Gastrocnemius medialis (tissue), 4 donors: ENCODE results near the gene HCN1.
"Not testable (repeated sequence)": the region's sequence is repeated elsewhere in the genome, so short reads cannot be mapped to it uniquely, and the experiment has no call there.

Source experiments
- POLR2A ChIP-seq, 2 donors: fragments of 450-650 bp; IDR thresholded peaks; one replicate each; pipeline ENCODE4 v1.6.1; 2017; ENCODE audit warnings: antibody characterized with exemption in 2 of 2, mild to moderate bottlenecking in 2 of 2, moderate library complexity in 2 of 2
- TF ChIP-seq, protein P1 (sequence below), 5 experiments: fragments of 450-650 bp in 3 of 5; fragments of 200-600 bp in 2 of 5; sonication (generic) in 2 of 5; IDR thresholded peaks in 4 of 5; conservative IDR thresholded peaks in 1 of 5; 1 replicate in 4 of 5; 2 replicates in 1 of 5; pipeline ENCODE4 v1.5.1; 2016 to 2019; ENCODE audit warnings: antibody characterized with exemption in 5 of 5, mild to moderate bottlenecking in 3 of 5, moderate library complexity in 3 of 5

DNA sequence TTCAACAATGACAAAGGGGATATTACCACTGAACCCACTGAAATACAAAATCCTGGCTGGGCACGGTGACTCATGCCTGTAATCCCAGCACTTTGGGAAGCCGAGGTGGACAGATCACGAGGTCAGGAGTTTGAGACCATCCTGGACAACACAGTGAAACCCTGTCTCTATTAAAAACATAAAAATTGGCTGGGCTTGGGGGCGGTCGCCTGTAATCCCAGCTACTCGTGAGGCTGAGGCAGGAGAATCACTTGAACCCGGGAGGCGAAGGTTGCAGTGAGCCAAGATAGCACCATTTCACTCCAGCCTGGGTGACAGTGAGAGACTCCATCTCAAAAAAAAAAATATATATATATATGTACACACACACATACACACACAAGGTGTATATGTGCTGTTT lies 324.8 kb downstream of the HCN1 start:
- TF ChIP-seq POLR2A (IDR thresholded peaks at IDR 0.05): not testable (repeated sequence)
- TF ChIP-seq, protein P1, sequence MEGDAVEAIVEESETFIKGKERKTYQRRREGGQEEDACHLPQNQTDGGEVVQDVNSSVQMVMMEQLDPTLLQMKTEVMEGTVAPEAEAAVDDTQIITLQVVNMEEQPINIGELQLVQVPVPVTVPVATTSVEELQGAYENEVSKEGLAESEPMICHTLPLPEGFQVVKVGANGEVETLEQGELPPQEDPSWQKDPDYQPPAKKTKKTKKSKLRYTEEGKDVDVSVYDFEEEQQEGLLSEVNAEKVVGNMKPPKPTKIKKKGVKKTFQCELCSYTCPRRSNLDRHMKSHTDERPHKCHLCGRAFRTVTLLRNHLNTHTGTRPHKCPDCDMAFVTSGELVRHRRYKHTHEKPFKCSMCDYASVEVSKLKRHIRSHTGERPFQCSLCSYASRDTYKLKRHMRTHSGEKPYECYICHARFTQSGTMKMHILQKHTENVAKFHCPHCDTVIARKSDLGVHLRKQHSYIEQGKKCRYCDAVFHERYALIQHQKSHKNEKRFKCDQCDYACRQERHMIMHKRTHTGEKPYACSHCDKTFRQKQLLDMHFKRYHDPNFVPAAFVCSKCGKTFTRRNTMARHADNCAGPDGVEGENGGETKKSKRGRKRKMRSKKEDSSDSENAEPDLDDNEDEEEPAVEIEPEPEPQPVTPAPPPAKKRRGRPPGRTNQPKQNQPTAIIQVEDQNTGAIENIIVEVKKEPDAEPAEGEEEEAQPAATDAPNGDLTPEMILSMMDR (IDR thresholded peaks at IDR 0.05 in 4 of 5, conservative IDR thresholded peaks at IDR 0.05 in 1 of 5): not testable (repeated sequence)
